ENCODE results near the gene SLC34A3.

- TF ChIP-seq CTCF (IDR thresholded peaks at IDR 0.05; ENCODE audit: insufficient read depth, low read length): no peak
- TF ChIP-seq REST (IDR thresholded peaks at IDR 0.05; ENCODE audit: insufficient replicate concordance, low read depth): no peak
These were observed 24.9 kb downstream of the SLC34A3 start for GRCh38 chr9:137255448-137256114.

Data from HL-60 (cell line).